ENCODE data around the gene CACNB2.
A peak's percentile ranks its signal among the peaks of the same experiment; 100 is the strongest.

CACNB2 gene

GRCh38 chr10:18224626-18225445 is 84.6 kb downstream of the CACNB2 start:
- DNase-seq, result no peak

GRCh38 chr10:18226336-18226735 is 86.1 kb downstream of the CACNB2 start:
- DNase-seq, result no peak

- DNase-seq, result no peak
These were observed 89.6 kb downstream of the CACNB2 start for GRCh38 chr10:18229826-18230225.

- no peak for DNase-seq
These were observed 90.6 kb downstream of the CACNB2 start for GRCh38 chr10:18230794-18231193.

- DNase-seq, result no peak
These were observed 91.3 kb downstream of the CACNB2 start for GRCh38 chr10:18231480-18231879.

- DNase-seq, result no peak
These were observed 93.6 kb downstream of the CACNB2 start for GRCh38 chr10:18233775-18234174.

GRCh38 chr10:18235477-18235876 is 95.3 kb downstream of the CACNB2 start:
- peak in 2 of 58 donors; percentile 7 to 9 for DNase-seq

- no peak for DNase-seq
These were observed 96.5 kb downstream of the CACNB2 start for GRCh38 chr10:18236756-18237155.

GRCh38 chr10:18238870-18239485 is 98.8 kb downstream of the CACNB2 start:
- DNase-seq, result peak in 4 of 58 donors; percentile 2 to 21 (median 5)

- no peak for DNase-seq
These were observed 100.1 kb downstream of the CACNB2 start for GRCh38 chr10:18240185-18240882.

GRCh38 chr10:18246967-18247366 is 106.7 kb downstream of the CACNB2 start:
- DNase-seq, result no peak

GRCh38 chr10:18252086-18252485 is 111.9 kb downstream of the CACNB2 start:
- DNase-seq, result peak in 2 of 58 donors; percentile 4 to 15

GRCh38 chr10:18254086-18254485 is 113.9 kb downstream of the CACNB2 start:
- DNase-seq, result no peak

GRCh38 chr10:18254692-18255091 is 114.5 kb downstream of the CACNB2 start:
- DNase-seq, result no peak

GRCh38 chr10:18260310-18260922 is 120.2 kb downstream of the CACNB2 start:
- peak in 13 of 58 donors; percentile 1 to 41 (median 7) for DNase-seq

- DNase-seq, result peak in 18 of 58 donors; percentile 2 to 43 (median 18)
These were observed 120.9 kb downstream of the CACNB2 start for GRCh38 chr10:18261063-18261610.

GRCh38 chr10:18261768-18262231 is 121.6 kb downstream of the CACNB2 start:
- peak in 12 of 58 donors; percentile 1 to 24 (median 7) for DNase-seq

GRCh38 chr10:18264466-18265050 is 124.3 kb downstream of the CACNB2 start:
- DNase-seq, result no peak

GRCh38 chr10:18268005-18268404 is 127.8 kb downstream of the CACNB2 start:
- DNase-seq, result no peak

GRCh38 chr10:18271491-18271890 is 131.3 kb downstream of the CACNB2 start:
- DNase-seq, result no peak

- no peak for DNase-seq
These were observed 132.8 kb downstream of the CACNB2 start for GRCh38 chr10:18273039-18273438.
